Mesenchymal stem cell (in vitro differentiated cells and primary cell): ENCODE results near the gene CCNK.

Experiments used
- DNase-seq: peaks from one replicate; pipeline ENCODE4 v3.0.0-alpha.2; 2013
- H2AFZ ChIP-seq: one replicate; pipeline ENCODE4 v1.6.1; 2013; ENCODE audit warnings: low read depth, mild to moderate bottlenecking, control low read depth, inconsistent platforms, low read length, moderate library complexity
- H2AK5ac ChIP-seq: 2 replicates; pipeline ENCODE4 v1.6.1; 2013; ENCODE audit warnings: low read length, moderate library complexity, mild to moderate bottlenecking, inconsistent platforms; ENCODE audit not compliant: severe bottlenecking
- H2BK120ac ChIP-seq: one replicate; pipeline ENCODE4 v1.6.1; 2013; ENCODE audit warnings: low read depth, mild to moderate bottlenecking, inconsistent platforms, low read length, moderate library complexity
- H2BK12ac ChIP-seq, 2 experiments: one replicate each; pipeline ENCODE4 v1.6.1; 2013; ENCODE audit warnings: inconsistent platforms in 2 of 2, low read length in 2 of 2, mild to moderate bottlenecking in 2 of 2, moderate library complexity in 2 of 2, control low read depth in 1 of 2
- H2BK15ac ChIP-seq: one replicate; pipeline ENCODE4 v1.6.1; 2013; ENCODE audit warnings: mild to moderate bottlenecking, low read depth, inconsistent platforms; ENCODE audit not compliant: poor library complexity, severe bottlenecking
- H2BK5ac ChIP-seq: 2 replicates; pipeline ENCODE4 v1.6.1; 2013; ENCODE audit warnings: low read depth, mild to moderate bottlenecking, low read length, control low read depth, inconsistent platforms; ENCODE audit not compliant: poor library complexity, severe bottlenecking
- H3K14ac ChIP-seq, 2 experiments: one replicate each; pipeline ENCODE4 v1.6.1; 2013; ENCODE audit warnings: inconsistent platforms in 2 of 2, low read length in 2 of 2, control low read depth in 1 of 2, mild to moderate bottlenecking in 1 of 2, moderate library complexity in 1 of 2
- H3K18ac ChIP-seq, 2 experiments: one replicate each; pipeline ENCODE4 v1.6.1; 2013; ENCODE audit warnings: inconsistent platforms in 2 of 2, low read length in 2 of 2, control low read depth in 1 of 2, low read depth in 1 of 2, mild to moderate bottlenecking in 1 of 2
- H3K23ac ChIP-seq, 2 experiments: one replicate each; pipeline ENCODE4 v1.6.1; 2013; ENCODE audit warnings: inconsistent platforms in 2 of 2, low read length in 2 of 2, mild to moderate bottlenecking in 2 of 2, moderate library complexity in 2 of 2, control low read depth in 1 of 2
- H3K27ac ChIP-seq: 2 replicates; pipeline ENCODE4 v1.5.1; 2013; ENCODE audit warnings: mild to moderate bottlenecking, moderate library complexity, low read length, control low read depth, inconsistent platforms; ENCODE audit not compliant: poor library complexity, severe bottlenecking
- H3K27me3 ChIP-seq, 2 experiments: 2 replicates each; pipeline versions ENCODE4 v1.6.1 to v1.7.0; 2013; ENCODE audit warnings: low read length in 2 of 2, mild to moderate bottlenecking in 2 of 2, moderate library complexity in 2 of 2, control low read depth in 1 of 2, inconsistent platforms in 1 of 2; ENCODE audit not compliant: control insufficient read depth in 1 of 2, insufficient read depth in 1 of 2
- H3K36me3 ChIP-seq, 2 experiments: 2 replicates each; pipeline versions ENCODE4 v1.6.1 to v1.7.0; 2013; ENCODE audit warnings: low read length in 2 of 2, control low read depth in 1 of 2, inconsistent platforms in 1 of 2, low read depth in 1 of 2, mild to moderate bottlenecking in 1 of 2; ENCODE audit not compliant: insufficient read depth in 2 of 2, control insufficient read depth in 1 of 2
- H3K4ac ChIP-seq, 2 experiments: one replicate each; pipeline ENCODE4 v1.6.1; 2013; ENCODE audit warnings: inconsistent platforms in 2 of 2, low read length in 2 of 2, mild to moderate bottlenecking in 2 of 2, moderate library complexity in 2 of 2, control low read depth in 1 of 2, low read depth in 1 of 2
- H3K4me1 ChIP-seq: 2 replicates; pipeline ENCODE4 v1.6.1; 2013; ENCODE audit warnings: low read depth, low read length, control low read depth; ENCODE audit not compliant: control insufficient read depth, insufficient read depth
- H3K4me2 ChIP-seq: 2 replicates; pipeline ENCODE4 v1.6.1; 2013; ENCODE audit warnings: low read length, mild to moderate bottlenecking, inconsistent platforms; ENCODE audit not compliant: poor library complexity, severe bottlenecking
- H3K4me3 ChIP-seq, 2 experiments: 2 replicates each; pipeline versions ENCODE4 v1.5.1 to v1.7.0; 2013; ENCODE audit warnings: low read length in 2 of 2, mild to moderate bottlenecking in 2 of 2, control low read depth in 1 of 2, low read depth in 1 of 2; ENCODE audit not compliant: insufficient read depth in 1 of 2
- H3K79me1 ChIP-seq: replicated peaks from 2 replicates; pipeline ENCODE4 v1.6.1; 2013; ENCODE audit warnings: mild to moderate bottlenecking, control low read depth, low read length, inconsistent platforms; ENCODE audit not compliant: poor library complexity, severe bottlenecking
- H3K9ac ChIP-seq: 2 replicates; pipeline ENCODE4 v1.7.0; 2013; ENCODE audit warnings: mild to moderate bottlenecking, low read length, moderate library complexity
- H3K9me3 ChIP-seq: 2 replicates; pipeline ENCODE4 v1.7.0; 2013; ENCODE audit warnings: mild to moderate bottlenecking, low read length; ENCODE audit not compliant: control insufficient read depth
- H4K8ac ChIP-seq: one replicate; pipeline ENCODE4 v1.6.1; 2013; ENCODE audit warnings: inconsistent platforms, mild to moderate bottlenecking, low read length, moderate library complexity
- H4K91ac ChIP-seq: one replicate; pipeline ENCODE4 v1.6.1; 2013; ENCODE audit warnings: mild to moderate bottlenecking, low read length, inconsistent platforms
- WGBS: methylation state at CpG from one replicate; pipeline ENCODE4 v1.1.7; 2013; ENCODE audit warnings: mixed read lengths; 5-methylcytosine and 5-hydroxymethylcytosine counted together

CCNK gene

GRCh38 chr14:99475179-99475578, 6.0 kb upstream of the CCNK start:
- Histone ChIP-seq H2AK5ac (no peak overlapping the region), H3K4me3 (no peak overlapping the region), H3K14ac (no peak overlapping the region), H2BK5ac (no peak overlapping the region), H2BK15ac (no peak overlapping the region), H2AFZ (no peak overlapping the region), H3K4me1 (peaks cover 3% of the 10 kb centered on the region), H3K79me1 (peaks cover 16% of the 10 kb centered on the region), H2BK12ac (no peak overlapping the region), H3K9ac (no peak overlapping the region), H3K36me3 (peaks cover 0 to under 1% of the 10 kb centered on the region in 2 experiments), H3K4me2 (no peak overlapping the region), H3K18ac (no peak overlapping the region), H4K91ac (no peak overlapping the region), H3K9me3 (no peaks in the 10 kb centered on the region), H4K8ac (no peak overlapping the region), H3K27me3 (no peaks in the 10 kb centered on the region), H3K23ac (no peak overlapping the region), H2BK120ac (no peak overlapping the region), H3K27ac (no peak overlapping the region), H3K4ac (no peak overlapping the region)
- no peak for DNase-seq
- 87% methylated on average over 9 of the region's 9 CpGs for WGBS

GRCh38 chr14:99475660-99476059, 5.5 kb upstream of the CCNK start:
- H2BK12ac ChIP-seq, result no peak overlapping the region
- no peaks in the 10 kb centered on the region for H3K9me3 ChIP-seq
- 88% methylated on average over 1 of the region's 2 CpGs for WGBS
- H3K18ac ChIP-seq, result no peak overlapping the region
- no peak overlapping the region for H2BK15ac ChIP-seq
- no peak overlapping the region for H3K4me3 ChIP-seq
- DNase-seq, result no peak
- H3K4ac ChIP-seq, result no peak overlapping the region
- H3K14ac ChIP-seq, result no peak overlapping the region
- H4K91ac ChIP-seq, result no peak overlapping the region
- H3K27ac ChIP-seq, result no peak overlapping the region
- peaks cover 3% of the 10 kb centered on the region for H3K4me1 ChIP-seq
- H4K8ac ChIP-seq, result no peak overlapping the region
- H2AFZ ChIP-seq, result no peak overlapping the region
- peaks cover 0 to 4% of the 10 kb centered on the region in 2 experiments for H3K36me3 ChIP-seq
- H3K79me1 ChIP-seq, result peaks cover 14% of the 10 kb centered on the region
- no peak overlapping the region for H2BK120ac ChIP-seq
- H3K4me2 ChIP-seq, result no peak overlapping the region
- H3K27me3 ChIP-seq, result no peaks in the 10 kb centered on the region
- H3K9ac ChIP-seq, result no peak overlapping the region
- H2AK5ac ChIP-seq, result no peak overlapping the region
- H2BK5ac ChIP-seq, result no peak overlapping the region
- no peak overlapping the region for H3K23ac ChIP-seq

- peaks cover 0 to 4% of the 10 kb centered on the region in 2 experiments for H3K36me3 ChIP-seq
- H3K14ac ChIP-seq, result no peak overlapping the region
- peak; percentile 28 for DNase-seq
- no peak overlapping the region for H3K23ac ChIP-seq
- H3K27me3 ChIP-seq, result no peaks in the 10 kb centered on the region
- no peak overlapping the region for H4K91ac ChIP-seq
- no peak overlapping the region for H2BK15ac ChIP-seq
- H3K4me1 ChIP-seq, result peaks cover 3% of the 10 kb centered on the region
- no peak overlapping the region for H3K4me2 ChIP-seq
- H3K4me3 ChIP-seq, result no peak overlapping the region
- no peak overlapping the region for H4K8ac ChIP-seq
- H3K79me1 ChIP-seq, result peaks cover 9% of the 10 kb centered on the region
- no peak overlapping the region for H2AK5ac ChIP-seq
- H2BK5ac ChIP-seq, result no peak overlapping the region
- H3K4ac ChIP-seq, result no peak overlapping the region
- no peak overlapping the region for H2AFZ ChIP-seq
- H3K18ac ChIP-seq, result no peak overlapping the region
- H3K27ac ChIP-seq, result no peak overlapping the region
- no peak overlapping the region for H3K9ac ChIP-seq
- H2BK120ac ChIP-seq, result no peak overlapping the region
- no peak overlapping the region for H2BK12ac ChIP-seq
- 100% methylated on average over 1 of the region's 1 CpG for WGBS
- no peaks in the 10 kb centered on the region for H3K9me3 ChIP-seq
These were observed 4.3 kb upstream of the CCNK start for GRCh38 chr14:99476864-99477263.

- H3K4ac ChIP-seq, result no peak overlapping the region
- H2BK5ac ChIP-seq, result no peak overlapping the region
- no peaks in the 10 kb centered on the region for H3K27me3 ChIP-seq
- H3K18ac ChIP-seq, result no peak overlapping the region
- no peak overlapping the region for H2AFZ ChIP-seq
- H2BK12ac ChIP-seq, result no peak overlapping the region
- no peak overlapping the region for H2AK5ac ChIP-seq
- H3K4me3 ChIP-seq, result no peak overlapping the region
- no peak overlapping the region for H2BK15ac ChIP-seq
- peaks cover 0 to 4% of the 10 kb centered on the region in 2 experiments for H3K36me3 ChIP-seq
- no peak overlapping the region for H3K14ac ChIP-seq
- H4K91ac ChIP-seq, result no peak overlapping the region
- H3K4me2 ChIP-seq, result no peak overlapping the region
- H3K23ac ChIP-seq, result no peak overlapping the region
- DNase-seq, result no peak
- H3K9ac ChIP-seq, result no peak overlapping the region
- H3K27ac ChIP-seq, result no peak overlapping the region
- peaks cover 4% of the 10 kb centered on the region for H3K4me1 ChIP-seq
- WGBS, result 87% methylated on average over 3 of the region's 4 CpGs
- no peak overlapping the region for H2BK120ac ChIP-seq
- H4K8ac ChIP-seq, result no peak overlapping the region
- H3K79me1 ChIP-seq, result peaks cover 5% of the 10 kb centered on the region
- no peaks in the 10 kb centered on the region for H3K9me3 ChIP-seq
These were observed 3.1 kb upstream of the CCNK start for GRCh38 chr14:99478128-99478527.
